IMR-90 (cell line): ENCODE data around the gene ENPP6. TPM values are rescaled to one million over a fixed set of nuclear protein-coding genes. Genes with fewer than 3 reads are reported as not detected.

Source experiments
- ATAC-seq: fragments of 200-7000 bp; cut with Tn5 transposase; 2 replicates; pipeline ENCODE4 v1.9.1; 2020; ENCODE audit warnings: low read depth, mild to moderate bottlenecking, moderate library complexity
- BruUV-seq: library from RNA; stranded (reverse); fragments of 400-500 nt; replicated peaks from 2 replicates; lab custom pipeline; 2021; lab: Mats Ljungman, UMichigan
- CTCF ChIA-PET: fragments of 300-600 bp; formaldehyde crosslinking; extraction: SDS; loops from one replicate; lab custom pipeline; 2021; ENCODE audit warnings: antibody characterized with exemption; lab: Yijun Ruan, JAX
- POLR2A ChIA-PET: fragments of 300-600 bp; sonication (Branson Sonifier 250); formaldehyde crosslinking; loops from one replicate; lab custom pipeline; 2022; ENCODE audit warnings: antibody characterized with exemption; ENCODE audit not compliant: unreplicated experiment; lab: Charles Lee
- DNase-seq: peaks from one replicate; pipeline ENCODE4 v3.0.0; 2013
- H2AFZ ChIP-seq: replicated peaks from 2 replicates; pipeline ENCODE3; 2013; ENCODE audit warnings: low read length, mild to moderate bottlenecking; ENCODE audit not compliant: poor library complexity
- H2AK5ac ChIP-seq: 2 replicates; pipeline ENCODE4 v1.6.1; 2013; ENCODE audit warnings: low read depth, low read length, inconsistent platforms
- H2AK9ac ChIP-seq: replicated peaks from 2 replicates; pipeline ENCODE3; 2013; ENCODE audit warnings: mild to moderate bottlenecking, low read depth, low read length, moderate library complexity; ENCODE audit not compliant: poor library complexity
- H2BK120ac ChIP-seq: 2 replicates; pipeline ENCODE4 v1.6.1; 2013; ENCODE audit warnings: low read depth, low read length, inconsistent platforms
- H2BK15ac ChIP-seq: 3 replicates; pipeline ENCODE4 v1.6.1; 2013; ENCODE audit warnings: low read depth, low read length, inconsistent platforms
- H2BK20ac ChIP-seq: 2 replicates; pipeline ENCODE4 v1.6.1; 2013; ENCODE audit warnings: low read depth, mild to moderate bottlenecking, inconsistent platforms, low read length, moderate library complexity
- H2BK5ac ChIP-seq: 2 replicates; pipeline ENCODE4 v1.6.1; 2013; ENCODE audit warnings: mild to moderate bottlenecking, low read depth, low read length, inconsistent platforms; ENCODE audit not compliant: poor library complexity, severe bottlenecking
- H3K14ac ChIP-seq: replicated peaks from 2 replicates; pipeline ENCODE4 v1.6.1; 2013; ENCODE audit warnings: low read depth, low read length, inconsistent platforms
- H3K18ac ChIP-seq: 2 replicates; pipeline ENCODE4 v1.6.1; 2013; ENCODE audit warnings: low read depth, low read length, control low read depth
- H3K23ac ChIP-seq: 2 replicates; pipeline ENCODE4 v1.6.1; 2013; ENCODE audit warnings: low read depth, low read length, inconsistent platforms
- H3K27ac ChIP-seq: 2 replicates; pipeline ENCODE4 v1.5.1; 2013; ENCODE audit warnings: mild to moderate bottlenecking, control low read depth, low read length; ENCODE audit not compliant: insufficient read depth
- H3K27me3 ChIP-seq: 2 replicates; pipeline ENCODE4 v1.6.1; 2013; ENCODE audit warnings: low read length; ENCODE audit not compliant: control insufficient read depth, insufficient read depth
- H3K36me3 ChIP-seq: 2 replicates; pipeline ENCODE4 v1.6.1; 2013; ENCODE audit warnings: low read length, mixed read lengths; ENCODE audit not compliant: control insufficient read depth, insufficient read depth
- H3K4ac ChIP-seq: 2 replicates; pipeline ENCODE4 v1.6.1; 2013; ENCODE audit warnings: low read depth, low read length, inconsistent platforms
- H3K4me1 ChIP-seq: 2 replicates; pipeline ENCODE4 v1.6.1; 2013; ENCODE audit warnings: low read length, mixed read lengths; ENCODE audit not compliant: control insufficient read depth, insufficient read depth
- H3K4me2 ChIP-seq: 2 replicates; pipeline ENCODE4 v1.6.1; 2013; ENCODE audit warnings: low read depth, mild to moderate bottlenecking, control low read depth, low read length, moderate library complexity
- H3K4me3 ChIP-seq: 2 replicates; pipeline ENCODE4 v1.5.1; 2013; ENCODE audit warnings: low read depth, mild to moderate bottlenecking, control low read depth, low read length, moderate library complexity; ENCODE audit not compliant: insufficient read depth
- H3K56ac ChIP-seq: 2 replicates; pipeline ENCODE4 v1.6.1; 2013; ENCODE audit warnings: low read length, inconsistent platforms; ENCODE audit not compliant: insufficient read depth; ENCODE audit errors: extremely low read depth
- H3K79me1 ChIP-seq, 2 experiments: 2 replicates each; pipeline ENCODE4 v1.6.1; 2013; ENCODE audit warnings: low read length in 2 of 2, inconsistent platforms in 1 of 2, low read depth in 1 of 2
- H3K9ac ChIP-seq: 2 replicates; pipeline ENCODE4 v1.6.1; 2013; ENCODE audit warnings: low read depth, low read length, control low read depth
- H3K9me1 ChIP-seq: 2 replicates; pipeline ENCODE4 v1.6.1; 2013; ENCODE audit warnings: low read length, inconsistent platforms; ENCODE audit not compliant: insufficient read depth
- H3K9me3 ChIP-seq: 2 replicates; pipeline ENCODE4 v1.6.1; 2013; ENCODE audit warnings: low read length; ENCODE audit not compliant: control insufficient read depth, insufficient read depth
- H4K20me1 ChIP-seq: 2 replicates; pipeline ENCODE4 v1.6.1; 2013; ENCODE audit warnings: low read length, inconsistent platforms; ENCODE audit not compliant: insufficient read depth
- H4K5ac ChIP-seq: 2 replicates; pipeline ENCODE4 v1.6.1; 2013; ENCODE audit warnings: mild to moderate bottlenecking, low read depth, low read length, control low read depth
- H4K8ac ChIP-seq, 2 experiments: 2 replicates each; pipeline ENCODE4 v1.6.1; 2013; ENCODE audit warnings: low read depth in 2 of 2, low read length in 2 of 2, control low read depth in 1 of 2, inconsistent platforms in 1 of 2
- H4K91ac ChIP-seq: 2 replicates; pipeline ENCODE4 v1.6.1; 2013; ENCODE audit warnings: low read depth, low read length, inconsistent platforms; ENCODE audit not compliant: insufficient read depth
- BHLHE40 ChIP-seq: fragments of 150-350 bp; IDR thresholded peaks from 2 replicates; pipeline ENCODE4 v1.6.1; 2016; ENCODE audit warnings: mild to moderate bottlenecking, low read depth, low read length
- CEBPB ChIP-seq: IDR thresholded peaks from 2 replicates; pipeline ENCODE4 v1.6.1; 2012; ENCODE audit warnings: low read depth, low read length, improper control_type of control experiment
- CHD1 ChIP-seq: IDR thresholded peaks from 2 replicates; pipeline ENCODE4 v1.6.1; 2012; ENCODE audit warnings: low read depth, low read length, improper control_type of control experiment
- CTCF ChIP-seq: conservative IDR thresholded peaks from 2 replicates; pipeline ENCODE4 v1.5.1; 2012; ENCODE audit warnings: mild to moderate bottlenecking, low read depth, low read length, improper control_type of control experiment
- FOS ChIP-seq: fragments of 150-350 bp; IDR thresholded peaks from 2 replicates; pipeline ENCODE4 v1.6.1; 2016; ENCODE audit warnings: low read depth, low read length
- MAFK ChIP-seq: IDR thresholded peaks from 2 replicates; pipeline ENCODE4 v1.6.1; 2012; ENCODE audit warnings: low read depth, low read length, improper control_type of control experiment
- MAZ ChIP-seq: IDR thresholded peaks from 2 replicates; pipeline ENCODE4 v1.6.1; 2012; ENCODE audit warnings: low read depth, mild to moderate bottlenecking, low read length, improper control_type of control experiment, moderate library complexity, borderline replicate concordance
- MXI1 ChIP-seq: IDR thresholded peaks from 2 replicates; pipeline ENCODE4 v1.6.1; 2012; ENCODE audit warnings: low read depth, mild to moderate bottlenecking, low read length, moderate library complexity, borderline replicate concordance
- NFE2L2 ChIP-seq: fragments of 150-350 bp; IDR thresholded peaks from 2 replicates; pipeline ENCODE4 v1.6.1; 2016; ENCODE audit warnings: low read depth, mild to moderate bottlenecking, low read length
- POLR2A ChIP-seq: IDR thresholded peaks from 2 replicates; pipeline ENCODE4 v1.6.1; 2012; ENCODE audit warnings: mild to moderate bottlenecking, low read depth, low read length
- RAD21 ChIP-seq: IDR thresholded peaks from 2 replicates; pipeline ENCODE4 v1.6.1; 2012; ENCODE audit warnings: low read length, improper control_type of control experiment
- RCOR1 ChIP-seq: IDR thresholded peaks from 2 replicates; pipeline ENCODE4 v1.6.1; 2012; ENCODE audit warnings: mild to moderate bottlenecking, low read length, improper control_type of control experiment; ENCODE audit not compliant: insufficient replicate concordance
- RFX5 ChIP-seq: IDR thresholded peaks from 2 replicates; pipeline ENCODE4 v1.8.0; 2012; ENCODE audit warnings: low read depth, mild to moderate bottlenecking, low read length, moderate library complexity
- SMC3 ChIP-seq: fragments of 150-350 bp; IDR thresholded peaks from 2 replicates; pipeline ENCODE4 v1.6.1; 2016; ENCODE audit warnings: low read depth, mild to moderate bottlenecking, antibody characterized with exemption, low read length, moderate library complexity
- USF2 ChIP-seq: fragments of 150-350 bp; IDR thresholded peaks from 2 replicates; pipeline ENCODE4 v1.6.1; 2017; ENCODE audit warnings: mild to moderate bottlenecking, antibody characterized with exemption, low read length, low read depth
- WGBS, 2 experiments: methylation state at CpG; one replicate each; pipeline versions ENCODE4 v1.1.5 to v1.1.7; 2013; ENCODE audit warnings: missing lambda C conversion rate in 2 of 2; ENCODE audit not compliant: insufficient read length in 1 of 2; ENCODE audit errors: extremely low coverage in 2 of 2; 5-methylcytosine and 5-hydroxymethylcytosine counted together
- dilution Hi-C: fragments of 300-500 bp; cut with HindIII; formaldehyde crosslinking; loops from one replicate; pipeline ENCODE4 v1.14.3; 2018; ENCODE audit warnings: low sequenced_read_pairs; ENCODE audit not compliant: unreplicated experiment
- in situ Hi-C: fragments of 300-500 bp; cut with MboI; formaldehyde crosslinking; loops from 3 replicates; pipeline ENCODE4 v1.14.3; 2019; ENCODE audit warnings: low sequenced_read_pairs, inconsistent platforms, mixed read lengths
- intact Hi-C: fragments of 100-400 bp; cut with micrococcal nuclease; formaldehyde crosslinking; loops from 2 replicates; pipeline ENCODE4 v1.10.0; 2022
- polyA plus RNA-seq, 3 experiments: library from polyadenylated mRNA; depleted of rRNA; stranded (reverse); fragments of >200 nt; gene quantifications; 2 replicates each; pipeline ENCODE4 v1.2.3, GENCODE V29; 2012; ENCODE audit warnings: low replicate concordance in 1 of 3
- total RNA-seq: library from RNA; depleted of rRNA; stranded (reverse); fragments of >200 nt; gene quantifications from 2 replicates; pipeline ENCODE4 v1.2.3, GENCODE V29; 2012
- TF ChIP-seq, protein P1 (sequence below): fragments of 150-350 bp; IDR thresholded peaks from 2 replicates; pipeline ENCODE4 v1.6.1; 2016; ENCODE audit warnings: low read depth, mild to moderate bottlenecking, low read length, moderate library complexity, borderline replicate concordance

The ENPP6 gene
- total and polyA plus RNA-seq, 2 of the 4 experiments (the other 2 are of a cell fraction) = not detected

DNA sequence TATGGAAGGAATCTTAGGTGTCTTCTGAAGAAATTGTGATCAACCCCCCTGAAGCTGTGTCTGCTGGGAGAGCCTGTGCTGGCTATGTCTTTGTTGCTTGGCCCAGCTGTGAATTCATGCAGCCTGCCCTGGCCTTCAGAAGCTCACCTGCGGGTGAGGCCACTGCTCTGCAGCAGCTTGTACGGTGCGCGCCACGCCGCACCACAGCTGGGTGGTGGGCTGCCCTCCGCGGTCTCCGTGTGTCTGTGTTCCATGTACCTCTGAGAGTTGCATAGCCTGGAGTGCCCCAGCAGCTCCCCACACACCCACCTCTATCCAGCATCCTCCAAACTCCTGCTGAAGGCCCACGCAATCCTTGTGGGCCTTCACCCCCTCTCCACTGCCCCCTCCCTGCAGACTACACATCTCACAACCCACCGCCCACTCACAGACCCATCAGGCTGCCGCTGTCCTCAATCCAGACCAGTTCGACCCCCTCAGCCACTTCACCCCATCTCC lies 65.6 kb downstream of the ENPP6 start:
- Histone ChIP-seq H3K18ac (no peak overlapping the region), H4K5ac (no peak overlapping the region), H2BK5ac (no peak overlapping the region), H3K79me1 (no peaks in the 10 kb centered on the region), H4K20me1 (no peaks in the 10 kb centered on the region), H4K91ac (no peak overlapping the region), H3K4me1 (no peaks in the 10 kb centered on the region), H2BK120ac (no peak overlapping the region), H3K9ac (no peak overlapping the region), H3K4me3 (no peak overlapping the region), H3K36me3 (no peaks in the 10 kb centered on the region), H3K23ac (no peak overlapping the region), H2AFZ (no peak overlapping the region), H2BK15ac (no peak overlapping the region), H3K27ac (no peak overlapping the region), H4K8ac (no peak overlapping the region), H3K9me3 (no peaks in the 10 kb centered on the region), H2AK9ac (no peak overlapping the region), H3K56ac (no peak overlapping the region), H3K4ac (no peak overlapping the region), H3K27me3 (peaks cover under 1% of the 10 kb centered on the region; the same call in 1 of the 2 replicates), H2AK5ac (no peak overlapping the region), H3K4me2 (no peak overlapping the region), H3K9me1 (no peaks in the 10 kb centered on the region), H2BK20ac (no peak overlapping the region), H3K14ac (no peak overlapping the region)
- ChIA-PET POLR2A (no interaction called here), CTCF (interaction anchor here (0.6 kb wide), 1 partner anchor 353 kb away, joined by 4 read pairs; no protein-coding TSS in a partner anchor)
- intact Hi-C loops = no loop called here
- TF ChIP-seq SMC3 (no peak), RCOR1 (no peak), CTCF (no peak), CHD1 (no peak), RAD21 (no peak), MAFK (no peak), MXI1 (no peak), USF2 (no peak), MAZ (no peak), RFX5 (no peak), FOS (no peak), BHLHE40 (no peak), NFE2L2 (no peak), POLR2A (no peak), CEBPB (no peak)
- TF ChIP-seq, protein P1, sequence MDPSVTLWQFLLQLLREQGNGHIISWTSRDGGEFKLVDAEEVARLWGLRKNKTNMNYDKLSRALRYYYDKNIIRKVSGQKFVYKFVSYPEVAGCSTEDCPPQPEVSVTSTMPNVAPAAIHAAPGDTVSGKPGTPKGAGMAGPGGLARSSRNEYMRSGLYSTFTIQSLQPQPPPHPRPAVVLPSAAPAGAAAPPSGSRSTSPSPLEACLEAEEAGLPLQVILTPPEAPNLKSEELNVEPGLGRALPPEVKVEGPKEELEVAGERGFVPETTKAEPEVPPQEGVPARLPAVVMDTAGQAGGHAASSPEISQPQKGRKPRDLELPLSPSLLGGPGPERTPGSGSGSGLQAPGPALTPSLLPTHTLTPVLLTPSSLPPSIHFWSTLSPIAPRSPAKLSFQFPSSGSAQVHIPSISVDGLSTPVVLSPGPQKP = no peak
- BruUV-seq = no TSS peak
- WGBS, 2 experiments = 72% methylated on average over 9 of the region's 13 CpGs; no CpG with 5 or more reads in 1 of the 2 experiments
- ATAC-seq = no peak
- in situ Hi-C loops = no loop called here
- no peak for DNase-seq
- dilution Hi-C loops = no loop called here
